SK-N-SH (cell line): ENCODE data around the gene RNF167. TPM values are rescaled to one million over a fixed set of nuclear protein-coding genes. Genes with fewer than 3 reads are reported as not detected.

Experiments used
- CTCF ChIA-PET: fragments of 300-600, 350-600 bp; formaldehyde crosslinking; extraction: SDS; loops from one replicate; lab custom pipeline; 2021; lab: Yijun Ruan, JAX
- POLR2A ChIA-PET: fragments of 350-600 bp; sonication (Branson Sonifier 250); formaldehyde crosslinking; extraction: SDS; loops from one replicate; lab custom pipeline; 2020; ENCODE audit warnings: antibody characterized with exemption, inconsistent platforms; lab: Yijun Ruan, JAX
- DNase-seq: peaks from one replicate; pipeline ENCODE4 v3.0.0; 2012
- H2AFZ ChIP-seq: fragments of 200-600 bp; sonication (generic); 2 replicates; pipeline ENCODE4 v1.8.1; 2016; ENCODE audit warnings: antibody characterized with exemption, mild to moderate bottlenecking, low read depth
- H3F3A ChIP-seq: fragments of 200-600 bp; sonication (generic); replicated peaks from 2 replicates; pipeline ENCODE3; 2016; ENCODE audit warnings: antibody characterized with exemption, mild to moderate bottlenecking; ENCODE audit not compliant: insufficient read depth
- H3K27ac ChIP-seq, 2 experiments: fragments of 200-500 bp in 1 of 2; fragments of 200-600 bp in 1 of 2; sonication (Bioruptor generic) in 1 of 2; sonication (generic), shearing (Covaris generic) in 1 of 2; 2 replicates each; pipeline versions ENCODE4 v1.5.1 to v1.6.1; 2014 to 2016; ENCODE audit warnings: low read depth in 2 of 2, inconsistent platforms in 1 of 2, low read length in 1 of 2, mild to moderate bottlenecking in 1 of 2, mixed read lengths in 1 of 2
- H3K27me3 ChIP-seq: fragments of 200-600 bp; sonication (generic), shearing (Covaris generic); 2 replicates; pipeline ENCODE4 v1.6.1; 2016; ENCODE audit warnings: mixed run types; ENCODE audit not compliant: insufficient read depth
- H3K36me3 ChIP-seq, 2 experiments: fragments of 200-500 bp in 1 of 2; fragments of 200-600 bp in 1 of 2; sonication (Bioruptor generic) in 1 of 2; sonication (generic) in 1 of 2; replicated peaks in 1 of 2; 2 replicates each; pipeline versions ENCODE3 to v1.5.1; 2014 to 2016; ENCODE audit warnings: low read length in 1 of 2, mild to moderate bottlenecking in 1 of 2; ENCODE audit not compliant: insufficient read depth in 2 of 2, control insufficient read depth in 1 of 2
- H3K4me1 ChIP-seq, 2 experiments: fragments of 200-500 bp in 1 of 2; fragments of 200-600 bp in 1 of 2; sonication (Bioruptor generic) in 1 of 2; sonication (generic), shearing (Covaris generic) in 1 of 2; 2 replicates each; pipeline versions ENCODE4 v1.5.1 to v1.6.1; 2014 to 2016; ENCODE audit warnings: low read depth in 1 of 2, low read length in 1 of 2, mixed run types in 1 of 2; ENCODE audit not compliant: insufficient read depth in 2 of 2, control insufficient read depth in 1 of 2
- H3K4me2 ChIP-seq: fragments of 200-600 bp; sonication (generic), shearing (Covaris generic); 2 replicates; pipeline ENCODE4 v1.6.1; 2017; ENCODE audit warnings: mixed run types
- H3K4me3 ChIP-seq, 2 experiments: fragments of 200-500 bp in 1 of 2; fragments of 200-600 bp in 1 of 2; sonication (Bioruptor generic) in 1 of 2; sonication (generic), shearing (Covaris generic) in 1 of 2; 2 replicates each; pipeline versions ENCODE4 v1.5.1 to v1.8.1; 2014 to 2016; ENCODE audit warnings: low read depth in 2 of 2, inconsistent platforms in 1 of 2, low read length in 1 of 2, mild to moderate bottlenecking in 1 of 2, mixed read lengths in 1 of 2, moderate library complexity in 1 of 2
- H3K79me2 ChIP-seq: fragments of 200-600 bp; sonication (generic); 2 replicates; pipeline ENCODE4 v1.8.1; 2017; ENCODE audit warnings: mild to moderate bottlenecking; ENCODE audit not compliant: insufficient read depth
- H3K9ac ChIP-seq: fragments of 200-600 bp; sonication (generic); 2 replicates; pipeline ENCODE4 v1.6.1; 2017; ENCODE audit warnings: mixed run types
- H3K9me2 ChIP-seq: fragments of 200-600 bp; sonication (generic); 2 replicates; pipeline ENCODE4 v1.6.1; 2017; ENCODE audit warnings: mixed run types
- H3K9me3 ChIP-seq: fragments of 200-600 bp; sonication (generic); 2 replicates; pipeline ENCODE4 v1.6.1; 2017; ENCODE audit warnings: mixed run types, mild to moderate bottlenecking, moderate library complexity
- H4K20me1 ChIP-seq: fragments of 200-600 bp; sonication (generic); 2 replicates; pipeline ENCODE4 v1.6.1; 2017; ENCODE audit warnings: mild to moderate bottlenecking, mixed run types; ENCODE audit not compliant: insufficient read depth
- MXI1 ChIP-seq: IDR thresholded peaks from 2 replicates; pipeline ENCODE4 v1.6.1; 2012; ENCODE audit warnings: mild to moderate bottlenecking, low read depth, low read length, improper control_type of control experiment
- PBX3 ChIP-seq: IDR thresholded peaks from 2 replicates; pipeline ENCODE4; 2012
- TEAD4 ChIP-seq: IDR thresholded peaks from 2 replicates; pipeline ENCODE4 v1.4.0; 2012; ENCODE audit warnings: mild to moderate bottlenecking, borderline replicate concordance; ENCODE audit not compliant: insufficient read depth
- WGBS: methylation state at CpG from one replicate; pipeline ENCODE4 v1.1.6; 2017; ENCODE audit warnings: low lambda C conversion rate; 5-methylcytosine and 5-hydroxymethylcytosine counted together
- polyA plus RNA-seq, 3 experiments: library from polyadenylated mRNA; depleted of rRNA; stranded (reverse); fragments of >200 nt; gene quantifications; 2 replicates each; pipeline ENCODE4 v1.2.3, GENCODE V29; 2012
- small RNA-seq, 7 experiments: library from RNA; depleted of rRNA; stranded (forward); fragments of <200 nt; gene quantifications; one replicate each; pipeline ENCODE3, GENCODE V24; 2012

RNF167 gene
- polyA plus RNA-seq, 1 of the 3 experiments (the other 2 are of a cell fraction): 115 TPM

- no peak for TF ChIP-seq PBX3
- no peak for TF ChIP-seq TEAD4
Measured at GRCh38 chr17:4987767-4988567, 47.9 kb downstream of the RNF167 start (continued).

GRCh38 chr17:4994081-4994595 lies 54.1 kb downstream of the RNF167 start:
- Histone ChIP-seq H3K27me3 (no peaks in the 10 kb centered on the region), H3F3A (peaks cover 13% of the 10 kb centered on the region), H3K36me3 (no peaks in the 10 kb centered on the region), H3K9me2 (no peaks in the 10 kb centered on the region), H3K4me3 (no peak overlapping the region), H2AFZ (no peak overlapping the region), H4K20me1 (peaks cover under 1% of the 10 kb centered on the region; the same call in 1 of the 2 replicates), H3K4me2 (no peak overlapping the region), H3K9ac (no peak overlapping the region), H3K27ac (no peak overlapping the region), H3K4me1 (peaks cover 5 to 13% of the 10 kb centered on the region in 2 experiments; a peak in 3 of 4 replicates), H3K9me3 (no peaks in the 10 kb centered on the region), H3K79me2 (peaks cover 13% of the 10 kb centered on the region)
- WGBS: 88% methylated on average over 6 of the region's 6 CpGs
- TF ChIP-seq MXI1 (no peak), PBX3 (no peak)
- ChIA-PET CTCF (interaction anchor here (1.1 kb wide), 1 partner anchor 38 kb away, joined by 3 read pairs; no protein-coding TSS in a partner anchor), POLR2A (no interaction called here)
- DNase-seq: no peak

Small RNA genes lying within 50 kb of the gene (small RNA-seq; reads per million reads assigned to genes)
- gene MIR6864 (0 to 0.11 (median 0) reads per million in 7 experiments), gene MIR6865 (0 to 2.3 (median 0) reads per million in 7 experiments)

Other genes with a start within 250 kb of the RNF167 start
- gene PELP1, start 236.1 kb upstream of the RNF167 start, polyA plus RNA-seq (2012; rRNA removed): 12.2 and 21.8 TPM in 2 replicates
- 17.3 and 24.6 TPM in 2 replicates for gene ARRB2, start 229.6 kb upstream of the RNF167 start, polyA plus RNA-seq (2012; rRNA removed)
- gene MED11, start 208.8 kb upstream of the RNF167 start, polyA plus RNA-seq (2012; rRNA removed): 51.0 and 54.4 TPM in 2 replicates
- gene ZMYND15, start 200.4 kb upstream of the RNF167 start, polyA plus RNA-seq (2012; rRNA removed): 0.06 and 0.08 TPM in 2 replicates
- gene CXCL16, start 200.3 kb upstream of the RNF167 start, polyA plus RNA-seq (2012; rRNA removed): 3.4 and 4.3 TPM in 2 replicates
- not detected in 2 replicates for gene TM4SF5, start 168.4 kb upstream of the RNF167 start, polyA plus RNA-seq (2012; rRNA removed)
- gene VMO1, start 153.9 kb upstream of the RNF167 start, polyA plus RNA-seq (2012; rRNA removed): 0.76 and 1.3 TPM in 2 replicates
- not detected in 2 replicates for gene GLTPD2, start 151.3 kb upstream of the RNF167 start, polyA plus RNA-seq (2012; rRNA removed)
- 325 and 331 TPM in 2 replicates for gene PSMB6, start 144.1 kb upstream of the RNF167 start, polyA plus RNA-seq (2012; rRNA removed)
- gene PLD2, start 133.1 kb upstream of the RNF167 start, polyA plus RNA-seq (2012; rRNA removed): 42.5 and 49.2 TPM in 2 replicates
- 53.2 and 64.7 TPM in 2 replicates for gene MINK1, start 106.9 kb upstream of the RNF167 start, polyA plus RNA-seq (2012; rRNA removed)
- gene C17orf107, start 40.7 kb upstream of the RNF167 start, polyA plus RNA-seq (2012; rRNA removed): 0.44 and 0.52 TPM in 2 replicates
- gene CHRNE, start 37.2 kb upstream of the RNF167 start, polyA plus RNA-seq (2012; rRNA removed): 0.54 and 0.71 TPM in 2 replicates
- gene GP1BA, start 8.0 kb upstream of the RNF167 start, polyA plus RNA-seq (2012; rRNA removed): not detected in 2 replicates
- 58.5 and 82.8 TPM in 2 replicates for gene SLC25A11, start 222 bp upstream of the RNF167 start, polyA plus RNA-seq (2012; rRNA removed)
- 1,627 and 2,484 TPM in 2 replicates for gene PFN1, start 8.3 kb downstream of the RNF167 start, polyA plus RNA-seq (2012; rRNA removed)
- gene ENO3, start 10.9 kb downstream of the RNF167 start, polyA plus RNA-seq (2012; rRNA removed): 29.2 and 32.5 TPM in 2 replicates
- gene SPAG7, start 27.5 kb downstream of the RNF167 start, polyA plus RNA-seq (2012; rRNA removed): 122 and 133 TPM in 2 replicates
- 18.4 and 27.0 TPM in 2 replicates for gene CAMTA2, start 47.4 kb downstream of the RNF167 start, polyA plus RNA-seq (2012; rRNA removed)
- 1.2 and 1.3 TPM in 2 replicates for gene INCA1, start 57.3 kb downstream of the RNF167 start, polyA plus RNA-seq (2012; rRNA removed)
- gene KIF1C, start 57.7 kb downstream of the RNF167 start, polyA plus RNA-seq (2012; rRNA removed): 36.7 and 58.2 TPM in 2 replicates
- 0.49 and 0.55 TPM in 2 replicates for gene SLC52A1, start 95.2 kb downstream of the RNF167 start, polyA plus RNA-seq (2012; rRNA removed)
- gene ZFP3, start 138.2 kb downstream of the RNF167 start, polyA plus RNA-seq (2012; rRNA removed): 1.5 and 2.3 TPM in 2 replicates
- 3.4 and 3.6 TPM in 2 replicates for gene ZNF232, start 171.6 kb downstream of the RNF167 start, polyA plus RNA-seq (2012; rRNA removed)
- gene USP6, start 175.8 kb downstream of the RNF167 start, polyA plus RNA-seq (2012; rRNA removed): not detected in 2 replicates